ENCODE results near the gene TMEM209. TPM values are rescaled to one million over a fixed set of nuclear protein-coding genes. Genes with fewer than 3 reads are reported as not detected.

The TMEM209 gene
- total RNA-seq, 1 experiment from 2014 or later, result 21.0 TPM

- TF ChIP-seq ARID4B (CRISPR knock-in tag; IDR thresholded peaks at IDR 0.05; ENCODE audit: borderline replicate concordance), result no peak
Observed at GRCh38 chr7:130210181-130210935, 5.2 kb upstream of the TMEM209 start (continued).

GRCh38 chr7:130208516-130208915, 3.3 kb upstream of the TMEM209 start:
- no peaks in the 10 kb centered on the region for H3K27me3 Mint-ChIP-seq (ENCODE audit: low read depth)
- H3K9me3 Mint-ChIP-seq, result no peaks in the 10 kb centered on the region
- 0 out of 2 replicates have a peak, but pooled peaks cover 3% of the 10 kb centered on the region for H3K4me1 Mint-ChIP-seq
- DNase-seq (ENCODE audit: low spot score) (no peak), ATAC-seq (no peak)
- H3K27ac Mint-ChIP-seq, result no peak overlapping the region
- ChIA-PET POLR2A (no interaction called here), CTCF (no interaction called here)
- H3K4me3 Mint-ChIP-seq, result no peak overlapping the region
- H3K36me3 Mint-ChIP-seq, result peaks cover 3% of the 10 kb centered on the region
- TF ChIP-seq RORB (CRISPR knock-in tag; IDR thresholded peaks at IDR 0.05), result no peak
- no peak for TF ChIP-seq AR (CRISPR knock-in tag; IDR thresholded peaks at IDR 0.05)
- TF ChIP-seq MXD4 (CRISPR knock-in tag; IDR thresholded peaks at IDR 0.05; ENCODE audit: borderline replicate concordance), result no peak
- no peak for TF ChIP-seq ATF2 (CRISPR knock-in tag; IDR thresholded peaks at IDR 0.05; ENCODE audit: borderline replicate concordance, low read depth)
- no peak for TF ChIP-seq ZNF317 (CRISPR knock-in tag; IDR thresholded peaks at IDR 0.05; ENCODE audit: borderline replicate concordance, low read depth)
- no peak for TF ChIP-seq USF1 (CRISPR knock-in tag; IDR thresholded peaks at IDR 0.05)
- TF ChIP-seq FOXP1 (CRISPR knock-in tag; IDR thresholded peaks at IDR 0.05; ENCODE audit: borderline replicate concordance), result no peak
- no peak for TF ChIP-seq MYBL2 (CRISPR knock-in tag; IDR thresholded peaks at IDR 0.05)
- TF ChIP-seq ZNF219 (CRISPR knock-in tag; IDR thresholded peaks at IDR 0.05; ENCODE audit: borderline replicate concordance), result no peak
- TF ChIP-seq FOXP4 (CRISPR knock-in tag; IDR thresholded peaks at IDR 0.05), result no peak
- no peak for TF ChIP-seq FOXJ3 (CRISPR knock-in tag; IDR thresholded peaks at IDR 0.05; ENCODE audit: borderline replicate concordance)
- TF ChIP-seq ZNF396 (CRISPR knock-in tag; IDR thresholded peaks at IDR 0.05; ENCODE audit: borderline replicate concordance), result no peak
- no peak for TF ChIP-seq ZNF671 (CRISPR knock-in tag; IDR thresholded peaks at IDR 0.05)
- TF ChIP-seq ESRRA (CRISPR knock-in tag; IDR thresholded peaks at IDR 0.05; ENCODE audit: borderline replicate concordance), result no peak
- TF ChIP-seq TEAD4 (CRISPR knock-in tag; IDR thresholded peaks at IDR 0.05), result no peak
- TF ChIP-seq STAT6 (CRISPR knock-in tag; conservative IDR thresholded peaks at IDR 0.05; ENCODE audit: low read depth), result no peak
- no peak for TF ChIP-seq SP1 (CRISPR knock-in tag; conservative IDR thresholded peaks at IDR 0.05)
- no peak for TF ChIP-seq FOXK1 (CRISPR knock-in tag; IDR thresholded peaks at IDR 0.05)
